ENCODE data around the gene SCARF1. TPM values are rescaled to one million over a fixed set of nuclear protein-coding genes. Genes with fewer than 3 reads are reported as not detected.

Gene SCARF1
- total RNA-seq, 1 donor from 2014 or later, result 4.0 TPM

GRCh38 chr17:1625581-1625980, 20.0 kb downstream of the SCARF1 start:
- TF ChIP-seq CTCF (IDR thresholded peaks at IDR 0.05; ENCODE audit: partially characterized antibody, unreplicated experiment), result no peak
- DNase-seq, result no peak
- Mint-ChIP-seq H3K27me3 (ENCODE audit: unreplicated experiment) (peaks cover 12% of the 10 kb centered on the region), H3K27ac (ENCODE audit: unreplicated experiment) (no peak overlapping the region), H3K4me1 (ENCODE audit: low read depth, unreplicated experiment) (peaks cover 19% of the 10 kb centered on the region), H3K4me3 (ENCODE audit: unreplicated experiment) (peak overlapping the region; percentile 55), H3K9me3 (ENCODE audit: unreplicated experiment) (peaks cover 9% of the 10 kb centered on the region), H3K36me3 (ENCODE audit: unreplicated experiment) (no peaks in the 10 kb centered on the region)

- Mint-ChIP-seq H3K9me3 (ENCODE audit: unreplicated experiment) (peaks cover 10% of the 10 kb centered on the region), H3K4me3 (ENCODE audit: unreplicated experiment) (no peak overlapping the region), H3K36me3 (ENCODE audit: unreplicated experiment) (no peaks in the 10 kb centered on the region), H3K27me3 (ENCODE audit: unreplicated experiment) (peaks cover 10% of the 10 kb centered on the region), H3K27ac (ENCODE audit: unreplicated experiment) (no peak overlapping the region), H3K4me1 (ENCODE audit: low read depth, unreplicated experiment) (peaks cover 19% of the 10 kb centered on the region)
- TF ChIP-seq CTCF (IDR thresholded peaks at IDR 0.05; ENCODE audit: partially characterized antibody, unreplicated experiment), result no peak
- no peak for DNase-seq
Observed at GRCh38 chr17:1625053-1625452, 20.5 kb downstream of the SCARF1 start.

- Mint-ChIP-seq H3K4me1 (ENCODE audit: low read depth, unreplicated experiment) (peaks cover 19% of the 10 kb centered on the region), H3K27ac (ENCODE audit: unreplicated experiment) (no peak overlapping the region), H3K4me3 (ENCODE audit: unreplicated experiment) (no peak overlapping the region), H3K9me3 (ENCODE audit: unreplicated experiment) (peaks cover 10% of the 10 kb centered on the region), H3K36me3 (ENCODE audit: unreplicated experiment) (no peaks in the 10 kb centered on the region), H3K27me3 (ENCODE audit: unreplicated experiment) (peaks cover 11% of the 10 kb centered on the region)
- no peak for DNase-seq
- TF ChIP-seq CTCF (IDR thresholded peaks at IDR 0.05; ENCODE audit: partially characterized antibody, unreplicated experiment), result no peak
Observed at GRCh38 chr17:1624650-1625049, 20.9 kb downstream of the SCARF1 start.

GRCh38 chr17:1623057-1623630, 22.4 kb downstream of the SCARF1 start:
- no peak for TF ChIP-seq CTCF (IDR thresholded peaks at IDR 0.05; ENCODE audit: partially characterized antibody, unreplicated experiment)
- H3K4me3 Mint-ChIP-seq (ENCODE audit: unreplicated experiment), result no peak overlapping the region
- DNase-seq, result no peak
- H3K4me1 Mint-ChIP-seq (ENCODE audit: low read depth, unreplicated experiment), result peaks cover 19% of the 10 kb centered on the region
- no peaks in the 10 kb centered on the region for H3K36me3 Mint-ChIP-seq (ENCODE audit: unreplicated experiment)
- H3K27me3 Mint-ChIP-seq (ENCODE audit: unreplicated experiment), result peaks cover 12% of the 10 kb centered on the region
- H3K9me3 Mint-ChIP-seq (ENCODE audit: unreplicated experiment), result peaks cover 9% of the 10 kb centered on the region
- H3K27ac Mint-ChIP-seq (ENCODE audit: unreplicated experiment), result no peak overlapping the region

- TF ChIP-seq CTCF (IDR thresholded peaks at IDR 0.05; ENCODE audit: partially characterized antibody, unreplicated experiment), result no peak
- DNase-seq, result no peak
- Mint-ChIP-seq H3K36me3 (ENCODE audit: unreplicated experiment) (no peaks in the 10 kb centered on the region), H3K9me3 (ENCODE audit: unreplicated experiment) (peaks cover 4% of the 10 kb centered on the region), H3K27ac (ENCODE audit: unreplicated experiment) (no peak overlapping the region), H3K4me3 (ENCODE audit: unreplicated experiment) (no peak overlapping the region), H3K27me3 (ENCODE audit: unreplicated experiment) (peaks cover 9% of the 10 kb centered on the region), H3K4me1 (ENCODE audit: low read depth, unreplicated experiment) (peaks cover 11% of the 10 kb centered on the region)
Observed at GRCh38 chr17:1621273-1621954, 24.1 kb downstream of the SCARF1 start.

Measured in glutamatergic neuron (in vitro differentiated cells).